Measurements from ENCODE around the gene HS1BP3.
A peak's percentile ranks its signal among the peaks of the same experiment; 100 is the strongest.

Gene HS1BP3

DNA sequence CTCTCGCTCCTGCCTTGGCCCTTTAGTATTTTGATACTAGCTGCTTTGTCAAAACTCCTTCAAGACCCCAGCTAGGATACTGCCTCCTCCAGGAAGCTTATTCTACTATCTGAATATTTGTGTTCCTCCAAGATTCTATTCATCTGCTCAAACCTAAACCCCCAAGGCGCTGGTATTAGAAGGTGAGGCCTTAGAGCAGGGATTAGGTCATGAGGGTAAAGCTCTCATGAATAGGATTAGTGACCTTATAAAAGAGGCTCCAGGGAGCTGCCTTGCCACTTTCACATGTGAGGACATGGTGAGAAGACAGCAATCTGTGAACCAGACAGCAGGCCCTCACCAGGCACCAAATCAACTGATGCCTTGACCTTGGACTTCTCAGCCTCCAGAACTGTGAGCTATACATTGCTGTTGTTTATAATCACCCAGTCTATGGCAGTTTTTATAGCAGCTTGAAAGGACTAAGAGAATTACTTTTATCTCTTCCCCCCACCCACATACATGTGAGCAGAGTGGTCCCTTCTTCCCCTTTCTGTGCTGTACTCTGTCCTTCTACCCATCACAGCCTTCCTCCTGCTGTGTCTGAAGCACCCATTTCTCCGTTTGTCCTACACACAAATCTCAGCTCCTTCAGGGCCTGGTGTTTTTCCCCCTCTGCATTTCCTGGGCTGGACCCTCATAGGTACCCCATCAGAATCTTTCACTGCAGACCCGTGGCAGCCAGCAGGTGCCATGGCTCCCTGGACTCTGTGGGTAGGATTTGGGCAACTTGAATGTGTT lies 54.5 kb downstream of the HS1BP3 start:
- no peak for DNase-seq

DNA sequence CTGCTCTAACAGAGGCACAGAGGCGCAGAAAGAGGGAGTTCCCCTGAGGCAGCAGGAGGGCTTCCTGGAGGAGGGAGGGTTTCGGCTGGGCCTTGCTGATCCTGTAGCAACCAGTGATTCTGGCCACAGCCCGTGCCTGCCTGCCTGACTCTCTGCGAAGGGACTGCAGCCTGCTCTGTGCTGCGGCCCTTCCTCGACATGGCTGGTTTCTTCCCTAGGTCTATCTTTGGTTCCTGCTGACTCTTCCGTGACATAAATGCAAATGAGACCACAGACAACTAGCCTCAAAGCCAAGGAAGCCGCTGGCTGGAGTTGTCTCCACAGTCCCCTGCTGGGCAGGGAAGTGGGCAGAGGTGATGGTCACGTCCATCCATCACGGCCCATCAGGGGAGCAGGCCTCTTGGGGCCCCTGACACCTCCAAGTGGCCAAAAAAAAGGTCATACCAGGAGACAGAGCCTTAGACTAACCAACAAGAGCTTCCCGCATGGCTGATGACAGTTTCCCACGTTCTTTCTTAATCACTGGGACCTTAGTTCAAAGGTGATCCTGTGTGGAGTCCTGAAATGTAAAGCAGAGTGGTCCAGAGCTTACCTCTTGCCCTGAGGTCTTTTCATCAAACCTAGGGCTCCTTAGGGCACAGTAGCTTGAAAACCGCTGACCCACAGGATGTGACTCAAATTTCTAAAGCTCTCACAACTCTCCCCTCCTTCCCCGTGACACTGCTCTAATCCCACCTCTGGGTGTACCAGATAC lies 55.3 kb downstream of the HS1BP3 start:
- no peak for DNase-seq

DNA sequence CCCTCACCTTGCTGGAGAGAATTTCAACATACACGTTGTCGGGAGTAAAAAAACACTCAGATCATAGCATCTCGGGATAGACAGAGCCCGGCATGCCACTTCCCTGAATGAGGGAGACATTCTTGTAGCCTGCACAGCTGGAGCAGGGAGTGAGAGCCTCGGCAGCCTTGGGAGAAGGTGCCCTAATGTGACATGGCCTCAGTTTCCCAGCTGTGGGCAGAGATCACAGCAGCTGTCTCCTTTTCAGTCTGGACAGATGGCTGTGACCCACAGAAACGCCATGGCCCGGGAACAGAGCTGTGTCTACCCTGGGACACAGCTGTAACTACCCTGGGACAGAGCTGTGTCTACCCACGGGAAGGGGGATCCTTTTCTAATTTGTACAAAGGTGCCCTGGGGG lies 55.9 kb downstream of the HS1BP3 start:
- DNase-seq, result no peak

DNA sequence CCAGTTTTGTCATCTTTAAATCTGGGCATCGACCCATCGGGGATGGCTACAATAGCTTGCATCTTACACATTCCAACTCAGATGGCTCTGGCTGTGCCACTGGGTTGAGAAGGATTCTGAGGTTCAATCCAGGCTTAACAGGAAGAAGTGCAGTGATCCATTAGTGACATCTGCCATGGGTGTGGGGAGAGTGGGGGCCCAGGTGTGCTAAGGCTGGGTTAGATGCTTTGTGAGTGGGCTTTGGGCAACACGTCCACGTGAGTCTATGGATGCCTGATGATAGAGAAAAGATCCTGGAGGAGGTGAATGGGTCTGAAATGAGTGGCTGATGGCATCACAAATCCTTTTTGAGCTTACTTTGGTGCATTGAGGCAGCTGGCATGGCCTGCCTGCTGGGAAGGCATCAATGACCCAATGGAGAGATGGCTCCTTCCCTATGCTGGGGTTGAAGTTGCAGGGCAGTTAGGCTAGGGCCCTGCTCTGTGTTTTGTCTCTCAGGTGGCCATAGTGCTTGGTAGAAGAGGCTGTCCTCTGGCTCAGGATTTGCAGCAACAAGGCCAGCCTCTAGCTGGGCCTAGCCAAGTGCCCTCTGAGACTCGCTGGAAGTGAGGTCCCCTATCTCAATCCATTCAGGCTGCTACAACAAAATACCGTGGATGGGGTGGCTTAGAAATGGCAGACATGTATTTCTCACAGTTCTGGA lies 56.7 kb downstream of the HS1BP3 start:
- no peak for DNase-seq

DNA sequence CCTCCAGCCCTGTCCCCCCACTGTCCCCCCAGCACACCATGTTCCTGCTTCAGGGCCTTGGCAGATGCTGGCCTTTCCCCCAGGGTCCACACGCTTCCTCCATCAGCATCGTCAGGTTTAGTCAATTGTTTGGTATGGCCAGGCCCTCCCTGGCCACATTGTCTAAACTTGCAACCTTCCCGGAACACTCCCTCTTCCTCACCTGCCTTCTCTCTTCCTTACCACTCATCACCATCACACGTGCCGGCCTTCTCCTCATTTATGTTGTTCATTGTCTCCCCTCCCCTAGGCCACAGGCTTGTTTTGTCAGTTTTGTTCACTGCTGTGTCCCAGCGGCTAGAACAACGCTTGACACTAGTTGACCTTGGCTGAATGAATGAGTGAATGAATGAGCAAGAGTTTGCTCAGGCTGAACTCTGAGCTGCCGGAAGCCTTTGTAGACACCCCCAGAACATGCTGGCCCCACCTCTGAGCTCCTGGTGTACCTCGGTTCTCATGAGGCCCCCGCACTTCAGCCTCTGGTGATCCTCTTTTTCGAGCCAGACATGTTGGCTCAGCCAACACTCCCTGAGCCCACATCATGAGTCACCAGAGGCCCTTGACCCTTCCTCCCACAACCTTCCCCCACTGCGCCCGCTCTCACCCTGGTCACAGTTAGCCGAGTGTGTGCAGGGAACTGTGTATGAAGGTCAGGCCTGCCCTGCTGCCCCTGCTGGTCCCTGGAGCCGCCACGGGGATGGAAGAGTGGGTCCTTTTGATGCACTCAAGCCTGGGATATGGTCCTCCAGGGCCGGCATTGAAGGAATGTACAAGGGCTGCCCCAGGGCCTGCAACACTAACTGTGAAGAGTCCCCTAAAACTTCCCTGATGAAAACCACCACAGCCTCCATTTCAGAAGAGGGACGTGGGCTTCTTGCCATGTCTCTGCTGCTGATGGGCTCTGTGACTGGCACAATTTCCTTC lies 57.5 kb downstream of the HS1BP3 start:
- DNase-seq, result no peak

DNA sequence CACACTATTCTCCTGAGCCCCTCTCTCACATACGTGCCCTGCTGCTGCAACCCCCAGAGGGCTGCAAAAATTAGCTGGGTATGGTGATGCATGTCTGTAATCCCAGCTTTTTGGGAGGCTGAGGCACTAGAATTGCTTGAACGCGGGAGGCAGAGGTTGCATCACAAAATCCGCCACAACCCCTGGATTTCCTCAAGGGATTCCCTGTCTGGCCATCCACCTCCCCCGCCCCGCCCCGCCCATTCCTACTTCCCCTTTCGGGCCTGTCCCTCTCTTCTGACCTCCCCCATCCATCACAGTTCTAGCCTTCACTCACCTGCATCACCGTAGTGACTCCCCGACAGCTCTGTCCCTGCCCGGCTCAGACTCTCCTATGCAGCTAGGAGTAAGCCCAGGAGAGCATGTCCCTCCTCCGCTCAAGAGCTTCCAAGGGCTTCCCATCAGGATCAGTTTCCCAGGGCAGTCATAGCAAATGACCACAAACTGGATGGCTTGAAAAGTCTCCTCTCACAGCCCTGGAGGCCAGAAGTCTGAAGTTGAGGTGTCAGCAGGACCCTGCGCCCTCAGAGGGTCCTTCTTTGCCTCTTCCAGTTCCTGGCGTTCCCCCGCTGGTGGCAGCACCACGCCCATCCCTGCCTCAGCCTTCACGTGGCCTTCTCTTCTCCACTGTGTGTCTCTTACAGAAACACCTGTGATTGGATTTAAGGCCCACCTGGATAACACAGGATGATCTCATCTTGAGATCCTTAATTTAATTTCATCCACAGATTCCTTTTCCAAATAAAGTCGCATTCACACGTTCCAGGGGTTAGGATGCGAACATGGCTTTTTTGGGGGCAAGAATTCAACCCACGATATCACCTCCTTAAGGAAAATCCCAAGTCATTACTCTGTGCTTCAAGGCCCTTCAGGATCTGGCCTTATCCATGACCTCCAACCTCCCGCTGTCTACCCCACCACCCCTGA lies 58.5 kb downstream of the HS1BP3 start:
- DNase-seq, result no peak

DNA sequence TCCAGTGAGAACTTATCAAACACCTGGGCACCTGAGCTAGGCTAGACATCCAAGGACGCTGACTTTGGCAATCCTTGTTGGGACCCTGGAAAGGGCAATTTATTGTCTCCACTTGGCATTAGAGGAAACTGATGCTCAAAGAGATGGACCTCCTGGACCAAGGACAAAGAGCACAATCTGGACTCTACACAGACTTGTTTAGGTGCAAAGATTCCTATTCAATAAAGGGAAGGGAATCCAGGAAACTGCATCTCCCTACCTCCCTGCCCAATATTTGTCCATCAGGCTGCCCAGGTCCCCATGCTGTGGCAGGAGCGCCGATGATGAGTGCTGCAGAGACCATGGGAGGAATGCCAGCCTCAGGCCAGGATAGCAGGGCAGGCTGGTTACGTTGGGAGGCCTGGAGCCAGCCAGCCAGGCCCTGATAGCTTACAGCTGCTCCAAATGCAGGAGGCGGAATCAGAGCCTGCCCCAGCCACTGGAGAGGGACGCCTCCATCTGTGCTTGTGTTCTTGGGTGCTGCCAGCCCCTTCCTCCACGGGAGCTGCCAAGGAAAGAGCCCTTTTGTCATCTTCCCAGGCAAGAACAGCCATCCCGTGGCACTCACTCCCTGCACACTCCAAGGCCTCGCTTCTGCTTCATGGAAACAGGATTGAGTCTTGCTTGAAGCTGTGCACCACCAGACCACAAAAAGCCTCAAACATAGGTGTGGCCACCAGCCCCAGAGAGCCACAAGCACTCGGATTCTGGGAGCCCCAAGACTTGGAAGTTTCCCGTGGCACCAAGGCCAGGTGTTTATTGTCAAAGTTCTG lies 60.0 kb downstream of the HS1BP3 start:
- DNase-seq, result no peak

DNA sequence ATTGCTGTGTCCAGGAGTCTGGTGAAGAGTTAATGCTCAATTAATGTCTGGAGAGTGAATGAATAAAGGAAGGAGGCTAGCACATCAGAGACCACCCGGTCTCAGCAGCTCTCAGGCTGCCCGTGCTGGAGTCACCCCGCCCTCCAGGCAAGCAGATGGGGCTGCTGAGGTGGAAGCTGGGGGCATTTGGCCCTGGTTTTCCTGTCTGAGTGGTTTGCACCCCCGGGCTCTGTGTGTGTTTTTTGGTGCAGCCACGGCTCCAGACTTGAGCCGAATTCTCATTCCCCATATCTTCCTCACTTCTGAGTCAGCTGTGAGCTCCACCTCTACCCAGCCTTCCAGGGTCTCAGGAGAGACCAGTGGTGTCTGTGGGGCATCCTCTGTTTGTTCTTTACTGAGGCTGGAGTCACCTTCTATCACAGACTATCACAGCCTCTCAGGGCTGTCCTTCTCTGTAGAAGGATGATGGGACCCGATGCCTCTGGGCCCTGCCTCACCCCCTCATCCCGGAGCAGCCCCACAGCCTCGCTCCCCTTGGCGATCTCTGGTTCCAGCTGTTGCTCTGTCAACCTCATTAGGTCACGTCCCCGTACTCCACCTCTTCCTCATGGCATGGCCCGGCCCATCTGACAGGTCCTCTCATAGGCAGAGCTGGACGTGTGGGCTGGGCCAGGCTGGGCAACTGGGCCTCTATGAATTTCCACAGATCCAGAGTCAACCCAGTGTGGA lies 60.8 kb downstream of the HS1BP3 start:
- DNase-seq, result no peak

DNA sequence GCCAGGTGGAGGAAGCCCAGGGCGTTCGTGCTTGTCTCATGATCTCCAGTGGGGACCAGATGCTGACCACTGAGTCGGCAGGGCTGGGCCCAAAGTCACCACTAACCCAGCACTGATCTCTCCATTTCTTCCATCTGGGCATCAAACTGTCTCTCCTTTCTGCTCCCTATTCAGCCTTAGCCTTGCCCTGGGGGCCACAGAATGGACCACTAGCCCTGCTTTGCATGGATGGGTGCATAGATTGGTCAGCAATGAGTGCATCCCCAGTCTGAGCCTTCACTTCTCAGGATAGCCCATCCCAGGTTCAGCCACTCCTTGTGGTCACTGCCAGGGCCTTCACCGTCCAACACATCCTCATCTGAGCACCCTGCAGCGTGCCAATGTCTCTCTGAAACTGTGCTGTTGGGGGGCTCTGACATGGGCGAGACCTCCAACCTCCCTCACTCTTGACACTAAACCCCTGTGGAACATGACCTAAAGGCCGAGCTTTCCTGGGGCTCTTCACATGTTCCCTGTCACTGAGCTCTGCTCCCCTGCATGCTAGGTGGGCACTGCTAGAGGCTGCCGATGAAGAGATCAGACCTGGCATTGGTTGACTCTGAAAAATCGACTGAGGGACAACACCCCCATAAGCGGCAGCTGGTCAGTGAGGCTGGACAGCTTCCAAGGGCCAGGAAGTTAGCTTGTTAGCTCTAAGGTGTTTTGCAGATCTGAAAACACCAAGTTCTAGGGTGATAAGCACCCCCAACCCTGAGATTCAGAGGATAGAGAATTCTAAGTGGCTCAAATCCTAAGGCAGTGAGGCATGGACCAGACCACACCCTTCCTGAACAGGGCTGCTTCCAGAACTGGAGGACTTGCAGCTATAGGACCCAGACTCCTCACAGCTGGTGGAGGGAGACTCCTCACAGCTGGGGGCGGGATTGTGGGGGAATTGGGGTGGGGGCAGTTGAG lies 61.7 kb downstream of the HS1BP3 start:
- no peak for DNase-seq

DNA sequence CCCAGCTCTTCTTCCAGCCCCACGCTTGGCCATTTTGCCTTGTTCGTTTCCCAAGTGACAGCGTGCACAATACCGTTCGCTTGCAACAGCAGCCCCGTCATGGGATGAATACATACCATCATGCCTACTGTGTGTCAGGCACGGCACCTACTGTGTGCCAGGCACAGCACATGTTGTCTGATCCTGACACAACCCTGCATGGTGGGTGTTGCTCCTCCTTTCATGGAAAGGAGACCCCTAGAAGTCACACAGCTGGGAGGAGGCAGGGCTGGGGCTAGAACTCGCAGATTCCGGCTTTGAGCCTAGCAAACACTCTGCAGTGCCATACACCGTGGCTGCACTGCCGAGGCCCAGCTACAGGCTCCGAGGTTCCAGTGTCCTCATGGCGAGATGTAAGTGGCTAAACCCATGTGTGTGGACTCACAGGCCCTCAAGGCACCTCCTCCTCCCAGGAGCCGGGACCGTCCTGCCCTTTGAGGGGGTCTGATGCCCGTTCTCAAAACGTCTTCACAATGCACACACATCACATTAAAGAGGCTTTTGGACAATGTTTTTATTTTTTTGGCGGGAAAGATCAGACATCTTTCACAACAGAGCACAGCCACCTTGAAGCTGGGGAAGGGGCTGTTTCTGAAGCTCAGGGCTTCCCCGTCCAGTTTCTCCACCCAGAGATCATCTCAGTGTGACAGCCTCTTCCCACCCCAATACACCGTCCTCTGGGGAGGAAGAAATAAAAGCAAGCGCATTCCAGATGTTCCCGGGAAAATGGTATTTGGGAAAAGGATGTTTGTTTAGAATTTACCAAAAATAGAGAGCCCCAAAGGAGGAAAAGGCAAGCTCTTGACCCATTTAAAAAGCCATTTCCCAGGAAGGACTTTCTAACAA lies 64.9 kb downstream of the HS1BP3 start:
- DNase-seq, result no peak

DNA sequence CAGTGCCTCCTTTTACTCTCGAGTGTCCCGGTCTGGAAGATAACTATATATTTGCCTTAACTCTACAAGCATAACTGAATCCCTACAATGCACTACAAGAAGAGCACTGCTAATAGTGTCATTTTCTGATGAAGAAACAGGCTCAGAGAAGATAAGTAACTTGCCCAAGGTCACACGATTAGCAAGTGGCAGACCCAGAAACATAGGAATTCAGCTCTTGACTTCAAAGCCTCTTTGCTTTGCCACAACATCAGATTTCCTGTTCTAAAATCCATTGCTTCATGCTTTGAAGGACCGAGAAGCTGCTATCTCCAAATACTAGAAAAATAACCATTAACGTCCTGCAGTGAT lies 65.6 kb downstream of the HS1BP3 start:
- DNase-seq, result no peak

DNA sequence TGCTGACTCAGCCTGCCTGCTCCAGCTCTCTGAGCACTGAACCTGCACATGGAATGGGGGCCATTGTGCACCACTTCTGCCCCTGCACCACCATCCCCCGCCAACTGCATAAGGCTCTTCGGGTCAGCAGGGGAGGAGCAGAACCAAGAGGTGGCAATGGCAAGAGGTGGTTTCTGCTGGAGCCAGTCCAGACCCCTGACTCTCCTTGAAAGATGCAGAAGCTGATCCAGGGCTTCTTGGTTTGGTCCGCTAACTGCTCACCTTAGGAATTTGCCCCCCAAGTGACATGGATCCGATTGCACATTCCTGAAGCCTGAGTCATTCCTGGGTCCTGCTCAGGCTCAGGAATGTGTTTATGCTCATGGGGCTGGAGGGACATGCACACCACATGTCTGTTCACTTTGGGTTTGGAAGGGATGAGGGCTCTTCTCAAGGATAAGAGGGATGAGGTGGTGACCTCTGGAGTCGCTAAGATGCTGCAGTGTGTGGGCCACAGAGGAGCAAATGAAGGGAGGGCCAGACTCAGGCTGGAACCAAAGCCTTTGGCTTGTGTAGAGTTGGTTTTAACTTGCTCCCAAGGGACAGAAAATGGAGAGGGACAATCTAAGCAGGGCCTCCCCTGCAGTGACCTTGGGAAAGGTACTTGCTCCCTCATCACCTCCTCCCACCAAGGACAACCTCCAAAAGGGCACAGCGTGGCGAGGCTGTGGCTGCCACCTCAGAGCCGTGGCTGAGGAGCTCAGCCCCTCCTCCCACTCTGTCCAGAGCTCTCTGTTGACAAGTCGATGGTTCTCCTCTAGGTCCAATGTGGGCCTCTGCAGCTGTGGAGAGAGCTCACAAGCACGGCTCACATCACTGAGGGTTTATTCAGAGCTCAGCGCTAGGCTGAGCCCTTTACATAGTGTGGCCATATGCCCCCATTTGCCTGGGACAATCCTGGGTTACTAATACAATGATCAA lies 66.2 kb downstream of the HS1BP3 start:
- DNase-seq, result peak; percentile 56

DNA sequence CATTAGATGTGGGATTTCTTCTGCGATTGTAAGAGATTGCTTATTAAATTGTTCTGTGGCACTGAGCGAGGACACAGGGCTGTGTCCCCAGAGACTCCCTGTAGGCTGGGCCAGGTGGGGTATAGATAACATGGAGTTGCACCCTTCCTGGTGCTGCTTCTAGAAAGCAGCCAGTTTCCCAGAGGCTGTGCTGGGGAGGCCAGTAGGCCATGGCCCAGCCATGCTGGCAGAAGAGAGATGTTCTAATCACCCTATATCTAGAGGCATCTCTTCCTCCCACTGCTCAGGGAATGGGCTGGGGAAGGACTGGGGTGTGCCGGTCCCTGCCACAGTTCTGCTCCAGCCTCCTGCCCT lies 66.9 kb downstream of the HS1BP3 start:
- DNase-seq, result no peak

DNA sequence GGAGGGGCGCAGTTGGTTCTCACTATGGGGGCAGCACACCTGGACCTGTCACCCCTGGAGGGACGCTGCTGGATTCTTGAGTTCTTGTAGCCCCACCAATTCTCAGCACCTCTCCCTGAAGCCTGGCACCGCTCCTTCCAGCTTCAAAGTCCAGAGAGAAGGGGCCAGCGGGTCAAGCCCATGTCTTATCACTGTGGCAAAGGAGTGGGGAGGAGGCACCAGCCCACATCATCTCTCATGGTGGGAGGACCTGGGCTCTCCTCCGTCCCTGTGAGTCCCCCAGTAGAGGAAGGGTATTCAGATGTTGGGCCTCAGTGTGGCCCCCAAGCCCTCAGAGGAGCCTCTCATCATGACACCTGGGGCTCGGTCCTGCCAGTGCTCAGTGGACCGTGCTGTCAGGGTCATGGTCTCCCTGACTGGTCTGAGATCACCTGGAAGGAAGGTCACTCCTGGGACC lies 67.4 kb downstream of the HS1BP3 start:
- no peak for DNase-seq

DNA sequence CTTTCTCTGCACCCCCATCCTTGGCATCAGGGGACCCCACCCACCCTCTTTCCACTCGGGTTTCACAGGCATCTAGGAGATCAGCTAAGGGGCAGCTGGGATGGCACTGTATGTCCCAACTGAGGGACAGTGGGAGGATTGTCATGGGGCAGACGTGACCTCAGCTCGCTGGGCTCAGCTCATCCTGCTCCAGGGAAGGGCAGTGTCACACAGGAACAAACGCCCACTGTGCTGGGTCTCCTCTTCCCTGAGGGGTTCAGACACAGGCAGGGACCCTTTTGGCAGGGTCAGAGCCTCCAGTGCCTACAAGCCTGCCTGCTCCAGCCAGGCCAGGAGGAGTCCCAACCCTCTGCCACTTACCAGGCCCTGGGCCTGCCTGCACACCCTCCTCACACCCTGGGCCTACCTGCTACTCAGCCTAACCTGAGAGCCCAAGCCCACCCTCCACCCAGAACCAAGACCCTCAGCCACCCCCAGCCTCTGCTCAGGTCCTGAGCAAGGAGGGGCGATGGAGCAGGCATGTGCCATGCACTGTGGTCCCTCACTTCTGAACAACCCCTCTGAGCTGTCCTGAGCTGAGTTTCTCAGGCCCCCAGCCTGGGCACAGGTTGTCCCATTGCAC lies 68.2 kb downstream of the HS1BP3 start:
- DNase-seq, result no peak

All from 8988T (cell line).